ENCODE measurements around the gene XXYLT1.
"Not testable (repeated sequence)": the region's sequence is repeated elsewhere in the genome, so short reads cannot be mapped to it uniquely, and the experiment has no call there.

XXYLT1 gene

GRCh38 chr3:195250473-195251251 is 20.3 kb downstream of the XXYLT1 start:
- no peak for DNase-seq (ENCODE audit: low spot score)

GRCh38 chr3:195249858-195250464 is 21.0 kb downstream of the XXYLT1 start:
- DNase-seq (ENCODE audit: low spot score), result no peak

- DNase-seq (ENCODE audit: low spot score), result no peak
Observed at GRCh38 chr3:195249057-195249770, 21.7 kb downstream of the XXYLT1 start.

- no peak for DNase-seq (ENCODE audit: low spot score)
Observed at GRCh38 chr3:195248281-195248680, 22.7 kb downstream of the XXYLT1 start.

GRCh38 chr3:195247863-195248189 is 23.1 kb downstream of the XXYLT1 start:
- no peak for DNase-seq (ENCODE audit: low spot score)

GRCh38 chr3:195247086-195247862 is 23.7 kb downstream of the XXYLT1 start:
- no peak for DNase-seq (ENCODE audit: low spot score)

GRCh38 chr3:195246581-195246995 is 24.4 kb downstream of the XXYLT1 start:
- DNase-seq (ENCODE audit: low spot score), result no peak

- DNase-seq (ENCODE audit: low spot score), result no peak
Observed at GRCh38 chr3:195245531-195245951, 25.4 kb downstream of the XXYLT1 start.

GRCh38 chr3:195241592-195242355 is 29.2 kb downstream of the XXYLT1 start:
- no peak for DNase-seq (ENCODE audit: low spot score)

- no peak for DNase-seq (ENCODE audit: low spot score)
Observed at GRCh38 chr3:195240939-195241338, 30.0 kb downstream of the XXYLT1 start.

GRCh38 chr3:195240171-195240701 is 30.7 kb downstream of the XXYLT1 start:
- no peak for DNase-seq (ENCODE audit: low spot score)

GRCh38 chr3:195239121-195239520 is 31.8 kb downstream of the XXYLT1 start:
- DNase-seq (ENCODE audit: low spot score), result no peak

- no peak for DNase-seq (ENCODE audit: low spot score)
Observed at GRCh38 chr3:195238586-195239118, 32.3 kb downstream of the XXYLT1 start.

- DNase-seq (ENCODE audit: low spot score), result no peak
Observed at GRCh38 chr3:195238081-195238571, 32.8 kb downstream of the XXYLT1 start.

GRCh38 chr3:195236801-195237570 is 34.0 kb downstream of the XXYLT1 start:
- DNase-seq (ENCODE audit: low spot score), result no peak

- no peak for DNase-seq (ENCODE audit: low spot score)
Observed at GRCh38 chr3:195236076-195236798, 34.7 kb downstream of the XXYLT1 start.

- no peak for DNase-seq (ENCODE audit: low spot score)
Observed at GRCh38 chr3:195230244-195230643, 40.7 kb downstream of the XXYLT1 start.

GRCh38 chr3:195228886-195229285 is 42.1 kb downstream of the XXYLT1 start:
- not testable (repeated sequence) for DNase-seq (ENCODE audit: low spot score)

GRCh38 chr3:195227871-195228270 is 43.1 kb downstream of the XXYLT1 start:
- DNase-seq (ENCODE audit: low spot score), result no peak

Measured in hematopoietic multipotent progenitor cell treated with erythropoietin and hydrocortisone succinate and interleukin-3 and kit ligand, for 15 days (in vitro differentiated cells).